Progenitor cell of endocrine pancreas (in vitro differentiated cells): ENCODE data around the gene HPS5. TPM values are rescaled to one million over a fixed set of nuclear protein-coding genes. Genes with fewer than 3 reads are reported as not detected.

Experiments
- DNase-seq: peaks from one replicate; pipeline ENCODE4 v3.0.0; 2021; ENCODE audit warnings: low spot score; ENCODE audit not compliant: unreplicated experiment
- H3K27ac Mint-ChIP-seq: 2 replicates; pipeline ENCODE4 v1.8.0; 2021; ENCODE audit warnings: mild to moderate bottlenecking, moderate library complexity, mixed read lengths
- H3K27me3 Mint-ChIP-seq: 2 replicates; pipeline ENCODE4 v1.8.0; 2021; ENCODE audit warnings: mixed read lengths
- H3K36me3 Mint-ChIP-seq: 2 replicates; pipeline ENCODE4 v1.8.0; 2022; ENCODE audit warnings: mixed read lengths; ENCODE audit not compliant: insufficient read depth
- H3K4me1 Mint-ChIP-seq: 2 replicates; pipeline ENCODE4 v1.8.0; 2021; ENCODE audit warnings: low read depth, mixed read lengths
- H3K4me3 Mint-ChIP-seq: 2 replicates; pipeline ENCODE4 v1.8.0; 2021; ENCODE audit warnings: low read depth, mild to moderate bottlenecking, moderate library complexity, mixed read lengths
- H3K9me3 Mint-ChIP-seq: 2 replicates; pipeline ENCODE4 v1.8.0; 2021; ENCODE audit warnings: low read depth, mixed read lengths
- total RNA-seq: library from RNA; stranded (reverse); gene quantifications from 2 replicates; pipeline ENCODE4 v1.2.1, GENCODE V29; 2021
- TF ChIP-seq, protein P1 (sequence below): fragments of 200-600 bp; sonication (generic); IDR thresholded peaks from one replicate; pipeline ENCODE4 v1.5.0; 2021; ENCODE audit warnings: antibody characterized with exemption, mild to moderate bottlenecking; ENCODE audit not compliant: unreplicated experiment

HPS5 gene
- total RNA-seq, 1 donor from 2014 or later: 17.6 TPM

- no peak for DNase-seq
- Mint-ChIP-seq H3K4me3 (peak overlapping the region; percentile 98), H3K9me3 (no peaks in the 10 kb centered on the region), H3K27ac (peak overlapping the region; percentile 100), H3K36me3 (peaks cover 2% of the 10 kb centered on the region), H3K27me3 (no peaks in the 10 kb centered on the region), H3K4me1 (peaks cover 44% of the 10 kb centered on the region)
- TF ChIP-seq, protein P1, sequence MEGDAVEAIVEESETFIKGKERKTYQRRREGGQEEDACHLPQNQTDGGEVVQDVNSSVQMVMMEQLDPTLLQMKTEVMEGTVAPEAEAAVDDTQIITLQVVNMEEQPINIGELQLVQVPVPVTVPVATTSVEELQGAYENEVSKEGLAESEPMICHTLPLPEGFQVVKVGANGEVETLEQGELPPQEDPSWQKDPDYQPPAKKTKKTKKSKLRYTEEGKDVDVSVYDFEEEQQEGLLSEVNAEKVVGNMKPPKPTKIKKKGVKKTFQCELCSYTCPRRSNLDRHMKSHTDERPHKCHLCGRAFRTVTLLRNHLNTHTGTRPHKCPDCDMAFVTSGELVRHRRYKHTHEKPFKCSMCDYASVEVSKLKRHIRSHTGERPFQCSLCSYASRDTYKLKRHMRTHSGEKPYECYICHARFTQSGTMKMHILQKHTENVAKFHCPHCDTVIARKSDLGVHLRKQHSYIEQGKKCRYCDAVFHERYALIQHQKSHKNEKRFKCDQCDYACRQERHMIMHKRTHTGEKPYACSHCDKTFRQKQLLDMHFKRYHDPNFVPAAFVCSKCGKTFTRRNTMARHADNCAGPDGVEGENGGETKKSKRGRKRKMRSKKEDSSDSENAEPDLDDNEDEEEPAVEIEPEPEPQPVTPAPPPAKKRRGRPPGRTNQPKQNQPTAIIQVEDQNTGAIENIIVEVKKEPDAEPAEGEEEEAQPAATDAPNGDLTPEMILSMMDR: no peak
Measured at GRCh38 chr11:18321578-18321968, 367 bp downstream of the HPS5 start.

DNA sequence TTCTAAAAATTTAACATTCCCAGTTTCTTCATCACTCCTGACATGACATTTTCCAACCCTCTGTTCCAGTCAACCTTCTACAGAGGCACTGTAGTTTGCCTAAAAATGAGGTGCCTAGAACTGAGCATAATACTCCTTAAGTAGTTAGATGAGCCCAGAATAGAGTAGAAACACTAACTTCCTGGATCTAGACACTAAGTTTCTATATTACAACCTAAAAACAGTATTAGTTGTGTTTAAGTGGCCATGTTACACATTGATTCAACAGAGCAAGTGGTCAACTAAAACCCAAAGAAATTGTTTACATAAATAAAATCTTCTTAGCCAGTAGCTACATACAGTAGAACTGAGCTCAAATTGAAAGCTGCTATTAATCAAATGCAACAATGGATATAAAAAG lies 1.3 kb downstream of the HPS5 start:
- TF ChIP-seq, protein P1: no peak
- Mint-ChIP-seq H3K27ac (no peak overlapping the region), H3K9me3 (no peaks in the 10 kb centered on the region), H3K36me3 (no peaks in the 10 kb centered on the region), H3K4me3 (peak overlapping the region; percentile 52), H3K27me3 (no peaks in the 10 kb centered on the region), H3K4me1 (peaks cover 44% of the 10 kb centered on the region)
- DNase-seq: no peak

DNA sequence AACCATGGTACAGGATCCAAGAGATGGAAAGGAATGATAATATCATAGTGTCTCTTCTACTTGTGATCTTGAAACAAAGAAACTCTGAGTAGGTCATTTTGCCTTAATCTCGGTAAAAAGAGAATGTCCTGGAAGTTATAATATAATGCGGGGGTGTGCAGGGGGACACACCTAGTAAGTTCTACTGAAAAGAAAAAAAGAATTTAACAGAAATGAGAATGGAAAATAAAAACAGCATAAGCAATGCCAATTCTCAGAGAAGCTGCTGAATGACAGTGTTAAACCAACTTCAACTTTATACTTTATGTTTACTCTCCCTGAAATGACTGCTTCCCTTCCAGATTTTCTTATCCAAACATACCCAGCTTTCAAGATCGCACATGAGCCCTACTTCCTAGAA lies 2.0 kb downstream of the HPS5 start:
- Mint-ChIP-seq H3K27ac (peak overlapping the region; percentile 42), H3K27me3 (no peaks in the 10 kb centered on the region), H3K9me3 (no peaks in the 10 kb centered on the region), H3K4me3 (no peak overlapping the region), H3K4me1 (peaks cover 42% of the 10 kb centered on the region), H3K36me3 (no peaks in the 10 kb centered on the region)
- DNase-seq: no peak
- TF ChIP-seq, protein P1: no peak

DNA sequence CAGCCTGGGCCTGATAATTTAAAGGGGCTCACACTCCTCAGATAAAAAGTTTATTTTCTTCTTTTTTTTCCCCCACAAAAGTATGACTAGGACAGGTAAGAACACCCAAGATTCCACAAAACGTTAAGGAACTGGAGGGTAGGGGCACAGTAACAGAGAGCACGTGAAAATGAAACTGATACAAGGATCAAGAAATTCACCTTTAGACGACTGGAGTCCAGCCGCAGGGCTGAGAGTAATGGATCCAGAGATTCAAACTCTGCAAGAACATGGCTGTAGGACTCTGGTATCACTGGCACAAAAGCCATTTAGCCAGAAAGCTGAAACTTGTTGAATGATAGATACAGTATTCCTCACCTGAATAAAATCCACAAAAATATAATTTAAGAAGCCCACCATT lies 4.4 kb downstream of the HPS5 start:
- TF ChIP-seq, protein P1: no peak
- H3K9me3 Mint-ChIP-seq: no peaks in the 10 kb centered on the region
- DNase-seq: no peak
- no peak overlapping the region for H3K4me3 Mint-ChIP-seq
- H3K27me3 Mint-ChIP-seq: no peaks in the 10 kb centered on the region
- H3K27ac Mint-ChIP-seq: no peak overlapping the region
- no peaks in the 10 kb centered on the region for H3K36me3 Mint-ChIP-seq
- H3K4me1 Mint-ChIP-seq: peaks cover 25% of the 10 kb centered on the region

GRCh38 chr11:18315893-18316292 lies 6.0 kb downstream of the HPS5 start:
- no peak for DNase-seq
- TF ChIP-seq, protein P1: no peak
- H3K9me3 Mint-ChIP-seq: no peaks in the 10 kb centered on the region
- H3K27me3 Mint-ChIP-seq: no peaks in the 10 kb centered on the region
- no peak overlapping the region for H3K27ac Mint-ChIP-seq
- H3K4me1 Mint-ChIP-seq: peaks cover 18% of the 10 kb centered on the region
- peaks cover 3% of the 10 kb centered on the region for H3K36me3 Mint-ChIP-seq
- no peak overlapping the region for H3K4me3 Mint-ChIP-seq
